ENCODE data around the gene PDZD2.

GRCh38 chr5:31901807-31902530 lies 263.0 kb downstream of the PDZD2 start:
- TF ChIP-seq CTCF (IDR thresholded peaks at IDR 0.05; ENCODE audit: low read depth, low read length) (no peak), EZH2phosphoT487 (IDR thresholded peaks at IDR 0.05; ENCODE audit: low read depth) (no peak)

Data from OCI-LY3 (cell line).